ENCODE measurements around the gene OR2V1. TPM values are rescaled to one million over a fixed set of nuclear protein-coding genes. Genes with fewer than 3 reads are reported as not detected.
A peak's percentile ranks its signal among the peaks of the same experiment; 100 is the strongest.

OR2V1 gene
- total RNA-seq, 1 donor from 2014 or later, result not detected

GRCh38 chr5:181086884-181087205 lies 44.1 kb downstream of the OR2V1 start:
- Histone ChIP-seq H2AFZ (replicated peaks) (no peak overlapping the region), H3K36me3 (no peaks in the 10 kb centered on the region), H3K79me2 (ENCODE audit: low read depth) (no peaks in the 10 kb centered on the region), H3K9me3 (ENCODE audit: low read depth) (no peaks in the 10 kb centered on the region), H3K4me1 (no peaks in the 10 kb centered on the region), H3F3A (ENCODE audit: low read depth) (no peaks in the 10 kb centered on the region), H3K27me3 (peaks cover 67% of the 10 kb centered on the region), H3K27ac (no peak overlapping the region), H3K4me3 (no peak overlapping the region), H4K20me1 (ENCODE audit: low read depth) (no peaks in the 10 kb centered on the region), H3K4me2 (no peak overlapping the region), H3K9ac (no peak overlapping the region)
- peaks cover 3% of the 10 kb centered on the region for H3K9me3 Mint-ChIP-seq
- no peaks in the 10 kb centered on the region for H3K36me3 Mint-ChIP-seq
- H3K27me3 Mint-ChIP-seq (ENCODE audit: insufficient read depth, low read depth), result peaks cover 25% of the 10 kb centered on the region
- peaks cover 19% of the 10 kb centered on the region for H3K4me1 Mint-ChIP-seq
- H3K27ac Mint-ChIP-seq, result no peak overlapping the region
- no peak for TF ChIP-seq EZH2phosphoT487 (IDR thresholded peaks at IDR 0.05)
- no peak for TF ChIP-seq CTCF (IDR thresholded peaks at IDR 0.05)
- no peak for TF ChIP-seq EZH2 (IDR thresholded peaks at IDR 0.05)
- no peak for DNase-seq (ENCODE audit: low spot score)
- no peak overlapping the region for H3K4me3 Mint-ChIP-seq

GRCh38 chr5:181086026-181086883 lies 44.7 kb downstream of the OR2V1 start:
- no peak overlapping the region for H3K4me3 ChIP-seq
- H2AFZ ChIP-seq (replicated peaks), result no peak overlapping the region
- no peak overlapping the region for H3K27ac Mint-ChIP-seq
- no peaks in the 10 kb centered on the region for H3K36me3 Mint-ChIP-seq
- H3K9ac ChIP-seq, result no peak overlapping the region
- no peaks in the 10 kb centered on the region for H3K79me2 ChIP-seq (ENCODE audit: low read depth)
- no peaks in the 10 kb centered on the region for H3K4me1 ChIP-seq
- no peak overlapping the region for H3K4me2 ChIP-seq
- no peaks in the 10 kb centered on the region for H3F3A ChIP-seq (ENCODE audit: low read depth)
- H3K9me3 ChIP-seq (ENCODE audit: low read depth), result no peaks in the 10 kb centered on the region
- DNase-seq (ENCODE audit: low spot score), result no peak
- peaks cover 25% of the 10 kb centered on the region for H3K27me3 Mint-ChIP-seq (ENCODE audit: insufficient read depth, low read depth)
- TF ChIP-seq CTCF (IDR thresholded peaks at IDR 0.05), result no peak
- no peak for TF ChIP-seq EZH2phosphoT487 (IDR thresholded peaks at IDR 0.05)
- no peak for TF ChIP-seq EZH2 (IDR thresholded peaks at IDR 0.05)
- H3K4me3 Mint-ChIP-seq, result no peak overlapping the region
- H3K27me3 ChIP-seq, result peaks cover 73% of the 10 kb centered on the region
- H3K9me3 Mint-ChIP-seq, result peaks cover 3% of the 10 kb centered on the region
- H4K20me1 ChIP-seq (ENCODE audit: low read depth), result no peaks in the 10 kb centered on the region
- H3K27ac ChIP-seq, result no peak overlapping the region
- peaks cover 19% of the 10 kb centered on the region for H3K4me1 Mint-ChIP-seq
- H3K36me3 ChIP-seq, result no peaks in the 10 kb centered on the region

- Histone ChIP-seq H2AFZ (replicated peaks) (no peak overlapping the region), H3K4me1 (no peaks in the 10 kb centered on the region), H3K4me3 (no peak overlapping the region), H3K9me3 (ENCODE audit: low read depth) (no peaks in the 10 kb centered on the region), H3K4me2 (no peak overlapping the region), H3F3A (ENCODE audit: low read depth) (no peaks in the 10 kb centered on the region), H3K27me3 (peaks cover 86% of the 10 kb centered on the region), H3K9ac (no peak overlapping the region), H3K27ac (no peak overlapping the region), H3K79me2 (ENCODE audit: low read depth) (no peaks in the 10 kb centered on the region), H3K36me3 (no peaks in the 10 kb centered on the region), H4K20me1 (ENCODE audit: low read depth) (no peaks in the 10 kb centered on the region)
- Mint-ChIP-seq H3K9me3 (peaks cover 3% of the 10 kb centered on the region), H3K36me3 (no peaks in the 10 kb centered on the region), H3K4me1 (peaks cover 19% of the 10 kb centered on the region), H3K4me3 (peak overlapping the region; percentile 47), H3K27ac (no peak overlapping the region), H3K27me3 (ENCODE audit: insufficient read depth, low read depth) (peaks cover 25% of the 10 kb centered on the region)
- no peak for DNase-seq (ENCODE audit: low spot score)
- no peak for TF ChIP-seq CTCF (IDR thresholded peaks at IDR 0.05)
- TF ChIP-seq EZH2 (IDR thresholded peaks at IDR 0.05), result no peak
- TF ChIP-seq EZH2phosphoT487 (IDR thresholded peaks at IDR 0.05), result no peak
These were observed 46.3 kb downstream of the OR2V1 start for GRCh38 chr5:181084621-181085195.
